ENCODE data around the gene PRSS50.

GRCh38 chr3:46681387-46681786, 36.3 kb downstream of the PRSS50 start:
- TF ChIP-seq, protein P1, sequence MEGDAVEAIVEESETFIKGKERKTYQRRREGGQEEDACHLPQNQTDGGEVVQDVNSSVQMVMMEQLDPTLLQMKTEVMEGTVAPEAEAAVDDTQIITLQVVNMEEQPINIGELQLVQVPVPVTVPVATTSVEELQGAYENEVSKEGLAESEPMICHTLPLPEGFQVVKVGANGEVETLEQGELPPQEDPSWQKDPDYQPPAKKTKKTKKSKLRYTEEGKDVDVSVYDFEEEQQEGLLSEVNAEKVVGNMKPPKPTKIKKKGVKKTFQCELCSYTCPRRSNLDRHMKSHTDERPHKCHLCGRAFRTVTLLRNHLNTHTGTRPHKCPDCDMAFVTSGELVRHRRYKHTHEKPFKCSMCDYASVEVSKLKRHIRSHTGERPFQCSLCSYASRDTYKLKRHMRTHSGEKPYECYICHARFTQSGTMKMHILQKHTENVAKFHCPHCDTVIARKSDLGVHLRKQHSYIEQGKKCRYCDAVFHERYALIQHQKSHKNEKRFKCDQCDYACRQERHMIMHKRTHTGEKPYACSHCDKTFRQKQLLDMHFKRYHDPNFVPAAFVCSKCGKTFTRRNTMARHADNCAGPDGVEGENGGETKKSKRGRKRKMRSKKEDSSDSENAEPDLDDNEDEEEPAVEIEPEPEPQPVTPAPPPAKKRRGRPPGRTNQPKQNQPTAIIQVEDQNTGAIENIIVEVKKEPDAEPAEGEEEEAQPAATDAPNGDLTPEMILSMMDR (IDR thresholded peaks at IDR 0.05) = no peak
- no peak for TF ChIP-seq ZFX (IDR thresholded peaks at IDR 0.05; ENCODE audit: borderline replicate concordance)

Data from 22Rv1 (cell line).